NCI-H748 treated with DMSO at 0.1 percent for 48 hours (cell line): ENCODE measurements around the gene OR5A1.

Experiments used
- DNase-seq: peaks from one replicate; lab custom pipeline; 2025; lab: John Stamatoyannopoulos, UW

OR5A1 gene

DNA sequence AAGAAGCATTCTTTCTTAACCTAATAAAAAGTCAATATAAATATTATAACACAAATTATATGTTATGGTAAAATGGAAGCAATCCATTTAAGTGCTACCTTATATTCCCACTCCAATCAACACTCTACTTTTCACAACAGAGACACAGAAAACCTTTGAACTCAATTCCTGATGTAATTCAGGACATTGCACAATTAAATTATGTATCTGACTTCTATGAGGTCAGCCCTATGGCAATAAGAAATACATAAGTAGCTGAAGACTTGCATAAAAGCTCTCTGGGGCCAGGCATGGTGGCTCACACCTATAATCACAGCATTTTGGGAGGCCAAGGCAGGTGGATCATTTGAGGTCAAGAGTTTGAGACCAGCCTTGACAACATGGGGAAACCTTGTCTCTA lies 43.6 kb downstream of the OR5A1 start:
- DNase-seq = no peak

DNA sequence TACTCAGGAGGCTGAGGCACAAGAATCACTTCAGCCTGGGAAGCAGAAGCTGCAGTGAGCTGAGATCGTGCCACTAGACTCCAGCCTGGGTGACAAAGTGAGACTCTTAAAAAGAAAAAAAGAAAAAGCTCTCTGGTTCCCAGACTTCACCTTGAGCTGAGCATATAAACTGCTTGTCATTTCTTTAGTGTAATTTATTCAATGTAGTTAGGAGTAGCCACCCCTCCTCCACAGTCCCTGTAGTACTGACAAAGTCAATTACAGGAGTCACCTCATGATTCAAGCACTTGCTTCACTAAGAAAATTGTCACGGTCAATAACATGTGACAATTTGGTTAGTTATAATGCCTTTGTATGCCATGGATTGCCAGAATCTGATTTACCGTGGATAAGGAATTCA lies 44.1 kb downstream of the OR5A1 start:
- no peak for DNase-seq
